CD4-positive, alpha-beta T cell treated with Interleukin-12 subunit alpha and Interleukin-12 subunit beta, for 1 hour (primary cell): ENCODE results near the gene EFCAB13.
"Not testable (repeated sequence)": the region's sequence is repeated elsewhere in the genome, so short reads cannot be mapped to it uniquely, and the experiment has no call there.

Experiments
- DNase-seq: peaks from one replicate; pipeline ENCODE4 v3.0.0-alpha.2; 2020

EFCAB13 gene

GRCh38 chr17:47427985-47428384 is 104.2 kb downstream of the EFCAB13 start:
- no peak for DNase-seq

DNA sequence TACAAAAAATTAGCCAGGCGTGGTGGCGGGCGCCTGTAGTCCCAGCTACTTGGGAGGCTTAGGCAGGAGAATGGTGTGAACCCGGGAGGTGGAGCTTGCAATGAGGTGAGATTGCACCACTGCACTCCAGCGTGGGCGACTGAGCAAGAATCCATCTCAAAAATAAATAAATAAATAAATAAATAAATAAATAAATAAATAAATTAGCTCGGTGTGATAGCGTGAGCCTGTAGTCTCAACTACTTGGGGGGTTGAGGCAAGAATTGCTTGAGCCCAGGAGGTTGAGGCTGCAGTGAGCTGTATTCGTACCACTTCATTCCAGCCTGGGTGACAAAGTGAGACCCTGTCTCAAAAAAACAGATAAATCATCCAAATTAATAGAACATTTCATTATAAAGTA is 108.5 kb downstream of the EFCAB13 start:
- not testable (repeated sequence) for DNase-seq

DNA sequence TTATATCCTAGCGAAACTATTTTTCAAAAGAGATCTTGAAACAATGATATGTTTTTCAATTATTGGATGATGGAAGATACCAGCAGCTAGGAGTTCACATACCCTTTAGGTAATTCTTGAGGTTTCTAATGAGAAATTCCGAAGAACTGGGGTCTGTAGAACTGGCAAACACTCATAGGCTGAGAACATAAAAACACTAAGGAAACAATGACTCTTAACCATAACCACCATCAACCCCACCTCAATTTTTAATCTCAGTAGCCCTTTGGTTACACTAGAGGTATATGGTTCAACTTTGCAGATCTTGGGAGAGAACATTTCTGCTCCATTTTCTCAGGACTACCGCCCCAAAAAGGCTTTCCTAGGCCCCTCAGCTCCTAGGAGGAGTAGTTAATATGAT is 141.4 kb downstream of the EFCAB13 start:
- no peak for DNase-seq

GRCh38 chr17:47466976-47467375 is 143.2 kb downstream of the EFCAB13 start:
- not testable (repeated sequence) for DNase-seq

- DNase-seq = no peak
Observed at GRCh38 chr17:47470836-47471235, 147.1 kb downstream of the EFCAB13 start.

GRCh38 chr17:47472073-47472472 is 148.3 kb downstream of the EFCAB13 start:
- DNase-seq = not testable (repeated sequence)
